ENCODE measurements around the gene PTCH1. TPM values are rescaled to one million over a fixed set of nuclear protein-coding genes. Genes with fewer than 3 reads are reported as not detected.

PTCH1 gene
- polyA plus RNA-seq, 3 donors: not detected

DNA sequence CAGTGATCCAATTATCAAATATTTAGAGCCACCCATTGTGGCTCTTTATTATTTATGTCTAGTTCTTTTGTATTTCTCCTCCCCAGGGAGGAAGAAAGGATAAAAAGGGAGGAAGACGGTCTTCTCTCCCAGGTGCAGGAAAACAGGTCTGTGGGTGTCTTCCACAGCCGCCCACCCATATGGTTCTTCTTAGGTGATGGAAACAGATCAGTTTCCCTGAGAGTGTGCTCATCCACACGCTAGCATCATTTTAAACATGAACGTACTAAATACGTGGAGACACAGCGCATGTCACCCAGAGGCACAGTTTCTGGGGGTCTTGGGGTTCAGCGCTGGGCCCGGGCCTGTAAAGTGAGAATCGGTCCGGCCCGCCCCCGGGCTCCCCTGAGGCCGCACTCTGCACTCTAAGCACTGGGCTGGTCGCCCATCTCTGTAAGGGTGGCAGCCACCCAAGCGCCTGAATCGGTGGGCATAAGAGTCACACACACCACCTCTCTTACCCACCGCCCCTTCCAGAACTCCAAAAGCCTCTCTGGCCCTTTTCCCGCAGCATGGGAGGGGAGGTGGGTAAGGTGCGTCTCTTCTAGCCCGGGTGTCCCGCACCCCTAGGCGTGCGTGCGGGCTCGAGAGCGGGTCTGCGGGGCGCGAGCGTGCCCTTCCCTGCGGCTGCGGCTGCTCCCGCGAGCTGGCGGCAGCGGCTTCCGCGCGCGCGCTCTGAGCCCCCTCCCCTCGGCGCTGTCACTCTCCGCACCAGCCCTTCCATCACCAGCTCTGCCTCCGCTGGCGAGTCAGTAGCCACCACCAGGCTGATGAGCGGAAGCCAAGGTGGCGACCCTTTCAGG, 1.3 kb downstream of the PTCH1 start:
- TF ChIP-seq, protein P1, sequence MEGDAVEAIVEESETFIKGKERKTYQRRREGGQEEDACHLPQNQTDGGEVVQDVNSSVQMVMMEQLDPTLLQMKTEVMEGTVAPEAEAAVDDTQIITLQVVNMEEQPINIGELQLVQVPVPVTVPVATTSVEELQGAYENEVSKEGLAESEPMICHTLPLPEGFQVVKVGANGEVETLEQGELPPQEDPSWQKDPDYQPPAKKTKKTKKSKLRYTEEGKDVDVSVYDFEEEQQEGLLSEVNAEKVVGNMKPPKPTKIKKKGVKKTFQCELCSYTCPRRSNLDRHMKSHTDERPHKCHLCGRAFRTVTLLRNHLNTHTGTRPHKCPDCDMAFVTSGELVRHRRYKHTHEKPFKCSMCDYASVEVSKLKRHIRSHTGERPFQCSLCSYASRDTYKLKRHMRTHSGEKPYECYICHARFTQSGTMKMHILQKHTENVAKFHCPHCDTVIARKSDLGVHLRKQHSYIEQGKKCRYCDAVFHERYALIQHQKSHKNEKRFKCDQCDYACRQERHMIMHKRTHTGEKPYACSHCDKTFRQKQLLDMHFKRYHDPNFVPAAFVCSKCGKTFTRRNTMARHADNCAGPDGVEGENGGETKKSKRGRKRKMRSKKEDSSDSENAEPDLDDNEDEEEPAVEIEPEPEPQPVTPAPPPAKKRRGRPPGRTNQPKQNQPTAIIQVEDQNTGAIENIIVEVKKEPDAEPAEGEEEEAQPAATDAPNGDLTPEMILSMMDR (IDR thresholded peaks at IDR 0.05): no peak
- H3K4me3 Mint-ChIP-seq: peak overlapping the region in 1 of 2 donors; percentile 77
- Histone ChIP-seq H3K4me3 (replicated peaks in 1 of 3; ENCODE audit: low read depth in 2 of 3, low read length in 3 of 3) (no peak overlapping the region), H3K36me3 (replicated peaks in 1 of 2; ENCODE audit: control insufficient read depth in 1 of 2, insufficient read depth in 2 of 2, low read length in 2 of 2) (no peaks in the 10 kb centered on the region), H3K9me3 (replicated peaks in 1 of 2; ENCODE audit: control insufficient read depth in 1 of 2, insufficient read depth in 1 of 2, low read length in 2 of 2) (peaks cover 22 to 77% of the 10 kb centered on the region in 2 donors), H3K27me3 (ENCODE audit: control insufficient read depth in 2 of 2, insufficient read depth in 2 of 2, low read length in 2 of 2) (peaks cover 76 to 89% of the 10 kb centered on the region in 2 donors), H3K27ac (ENCODE audit: low read depth in 1 of 2, low read length in 2 of 2) (no peak overlapping the region), H3K79me2 (ENCODE audit: insufficient read depth, low read length) (no peaks in the 10 kb centered on the region), H3K9ac (ENCODE audit: insufficient read depth, low read length, poor library complexity, severe bottlenecking) (no peak overlapping the region), H4K20me1 (ENCODE audit: insufficient read depth, low read length) (no peaks in the 10 kb centered on the region), H3K4me2 (replicated peaks; ENCODE audit: extremely low read depth, low read length, poor library complexity, severe bottlenecking) (no peak overlapping the region), H2AFZ (ENCODE audit: insufficient read depth, low read depth, low read length, poor library complexity, severe bottlenecking) (no peak overlapping the region), H3K4me1 (ENCODE audit: control insufficient read depth in 1 of 2, insufficient read depth in 2 of 2, low read length in 2 of 2) (peaks cover 11 to 15% of the 10 kb centered on the region in 2 donors)
- no peak overlapping the region for H3K27ac Mint-ChIP-seq
- DNase-seq: no peak
- 4% methylated on average over 37 of the region's 48 CpGs for WGBS (ENCODE audit: insufficient coverage)
- H3K4me1 Mint-ChIP-seq: peaks cover 17% of the 10 kb centered on the region
- intact Hi-C loops (cut with micrococcal nuclease): no loop called here
- peaks cover 14 to 61% (median 39%) of the 10 kb centered on the region in 7 donors for H3K9me3 Mint-ChIP-seq
- H3K36me3 Mint-ChIP-seq: peaks cover 13 to 14% of the 10 kb centered on the region in 2 donors
- peaks cover 78 to 93% (median 92%) of the 10 kb centered on the region in 3 donors for H3K27me3 Mint-ChIP-seq (ENCODE audit: low read depth in 3 of 3)

DNA sequence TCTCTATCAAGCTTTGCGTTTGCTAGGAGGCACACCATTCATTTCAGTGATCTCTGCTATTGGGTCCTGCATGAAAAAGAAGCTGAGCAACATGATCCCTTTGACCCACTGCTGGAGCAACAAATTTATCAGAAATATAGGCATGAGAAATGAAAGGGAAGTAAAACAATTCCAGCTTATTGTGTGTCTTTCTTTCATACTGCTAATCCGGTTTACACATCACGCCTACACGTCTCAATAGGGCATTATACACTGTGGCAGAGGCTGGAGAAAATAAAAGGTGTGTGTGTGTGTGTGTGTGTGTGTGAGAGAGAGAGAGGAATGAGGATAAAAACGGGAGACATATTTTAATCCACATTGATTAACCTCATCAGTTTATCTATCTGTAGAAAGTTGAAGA, 2.4 kb downstream of the PTCH1 start:
- no peaks in the 10 kb centered on the region for H4K20me1 ChIP-seq (ENCODE audit: insufficient read depth, low read length)
- Mint-ChIP-seq H3K27ac (no peak overlapping the region), H3K4me1 (peaks cover 28% of the 10 kb centered on the region), H3K4me3 (peak overlapping the region in 1 of 2 donors; percentile 91), H3K36me3 (peaks cover 16 to 23% of the 10 kb centered on the region in 2 donors), H3K9me3 (peaks cover 7 to 61% (median 43%) of the 10 kb centered on the region in 7 donors), H3K27me3 (ENCODE audit: low read depth in 3 of 3) (peaks cover 86 to 93% (median 92%) of the 10 kb centered on the region in 3 donors)
- H3K36me3 ChIP-seq (replicated peaks in 1 of 2; ENCODE audit: control insufficient read depth in 1 of 2, insufficient read depth in 2 of 2, low read length in 2 of 2): no peaks in the 10 kb centered on the region
- TF ChIP-seq, protein P1 (IDR thresholded peaks at IDR 0.05): no peak
- no peak for DNase-seq
- intact Hi-C loops (cut with micrococcal nuclease): no loop called here
- H3K9ac ChIP-seq (ENCODE audit: insufficient read depth, low read length, poor library complexity, severe bottlenecking): no peak overlapping the region
- WGBS (ENCODE audit: insufficient coverage): no CpG with 5 or more reads among the region's 5 CpGs
- H3K4me1 ChIP-seq (ENCODE audit: control insufficient read depth in 1 of 2, insufficient read depth in 2 of 2, low read length in 2 of 2): peaks cover 22 to 27% of the 10 kb centered on the region in 2 donors
- no peak overlapping the region for H3K4me2 ChIP-seq (replicated peaks; ENCODE audit: extremely low read depth, low read length, poor library complexity, severe bottlenecking)
- peaks cover 81 to 92% of the 10 kb centered on the region in 2 donors for H3K27me3 ChIP-seq (ENCODE audit: control insufficient read depth in 2 of 2, insufficient read depth in 2 of 2, low read length in 2 of 2)
- H3K9me3 ChIP-seq (replicated peaks in 1 of 2; ENCODE audit: control insufficient read depth in 1 of 2, insufficient read depth in 1 of 2, low read length in 2 of 2): peaks cover 19 to 82% of the 10 kb centered on the region in 2 donors
- H3K79me2 ChIP-seq (ENCODE audit: insufficient read depth, low read length): no peaks in the 10 kb centered on the region
- H2AFZ ChIP-seq (ENCODE audit: insufficient read depth, low read depth, low read length, poor library complexity, severe bottlenecking): no peak overlapping the region
- H3K4me3 ChIP-seq (replicated peaks in 1 of 3; ENCODE audit: low read depth in 2 of 3, low read length in 3 of 3): no peak overlapping the region
- no peak overlapping the region for H3K27ac ChIP-seq (ENCODE audit: low read depth in 1 of 2, low read length in 2 of 2)

Data from CD14-positive monocyte (primary cell).